HG02885 (cell line): ENCODE results near the gene SDK1.

Source experiments
- ATAC-seq: cut with Tn5 transposase; IDR thresholded peaks from one replicate; pipeline ENCODE4 v1.9.1; 2021; ENCODE audit warnings: mild to moderate bottlenecking; ENCODE audit not compliant: unreplicated experiment, poor library complexity

The SDK1 gene

DNA sequence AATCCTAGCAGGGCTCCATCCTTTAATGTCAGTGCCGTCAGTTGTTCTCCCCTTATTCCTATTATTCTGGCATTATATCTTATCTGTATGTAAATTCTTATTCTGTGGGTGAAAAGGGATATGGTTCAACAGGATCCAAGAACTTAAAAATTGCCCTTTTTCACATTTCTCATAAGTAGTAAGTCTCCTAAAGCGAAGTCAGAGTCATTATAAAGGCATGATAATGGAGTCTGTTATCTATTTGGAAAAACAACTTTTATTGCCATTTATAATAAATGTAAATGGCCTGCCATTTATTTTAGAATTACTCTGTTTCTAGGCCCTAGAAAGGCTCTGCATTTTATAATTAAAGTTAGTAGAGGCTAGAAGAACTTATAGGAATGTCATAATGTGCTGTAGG is 31.3 kb downstream of the SDK1 start:
- ATAC-seq = no peak

DNA sequence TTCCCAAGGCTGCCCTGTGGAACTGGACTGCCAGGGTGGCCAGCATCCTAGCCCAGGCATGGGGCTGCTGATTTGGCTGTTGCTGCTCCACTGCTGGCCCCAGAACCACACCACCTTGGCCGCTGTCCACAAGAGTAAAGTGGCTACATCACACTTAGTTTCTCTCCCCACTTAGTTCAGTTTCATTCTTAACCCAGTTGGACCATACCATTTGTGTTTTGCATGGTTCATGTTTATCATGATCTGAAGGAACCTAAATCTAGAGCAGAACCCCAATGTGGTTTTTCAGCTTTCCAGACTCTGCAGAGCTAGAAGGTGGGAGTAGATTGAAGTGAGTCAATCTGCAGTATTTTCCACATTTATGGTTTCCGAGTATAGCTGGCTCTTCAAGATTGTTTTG is 32.8 kb downstream of the SDK1 start:
- ATAC-seq = no peak

GRCh38 chr7:3336042-3336665 is 35.1 kb downstream of the SDK1 start:
- no peak for ATAC-seq

- ATAC-seq = no peak
These were observed 37.1 kb downstream of the SDK1 start for GRCh38 chr7:3338161-3338560.

DNA sequence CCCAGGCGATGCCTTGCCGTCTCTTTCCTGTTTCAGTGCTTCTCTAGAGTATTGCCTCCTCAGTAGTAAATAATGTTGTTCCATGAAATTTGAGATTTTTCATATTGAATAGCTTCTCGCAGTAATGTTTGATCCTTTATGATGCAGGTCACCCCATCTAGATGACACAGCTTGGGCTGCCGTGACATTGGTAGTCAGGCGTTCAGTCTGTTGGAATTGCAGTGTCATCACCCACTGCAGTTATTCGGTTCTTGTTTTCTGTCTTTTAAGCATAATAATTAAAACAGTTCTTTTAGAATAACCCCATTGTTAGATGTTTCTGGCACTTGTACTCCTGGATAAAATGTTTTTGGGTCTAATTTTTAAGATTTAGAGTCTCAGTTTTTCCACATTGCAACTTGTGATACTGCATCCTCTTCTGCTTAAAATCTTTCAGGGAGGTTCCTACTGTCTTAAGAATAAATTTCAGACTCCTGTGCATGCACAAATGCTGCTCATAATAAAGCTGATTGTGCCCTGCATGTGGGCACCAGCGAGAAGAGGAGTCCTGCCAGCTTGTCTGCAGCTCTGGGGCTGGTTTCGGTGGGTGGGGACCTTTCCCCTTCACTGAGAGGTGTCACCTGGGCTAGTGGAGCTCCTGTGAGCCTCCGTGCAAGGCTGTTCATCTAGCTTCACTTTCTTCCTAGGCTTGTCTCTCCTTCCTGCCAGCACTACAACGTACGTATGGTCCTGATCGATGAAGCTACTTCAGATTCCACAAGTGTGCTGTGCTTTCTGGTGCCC is 44.8 kb downstream of the SDK1 start:
- ATAC-seq = no peak

DNA sequence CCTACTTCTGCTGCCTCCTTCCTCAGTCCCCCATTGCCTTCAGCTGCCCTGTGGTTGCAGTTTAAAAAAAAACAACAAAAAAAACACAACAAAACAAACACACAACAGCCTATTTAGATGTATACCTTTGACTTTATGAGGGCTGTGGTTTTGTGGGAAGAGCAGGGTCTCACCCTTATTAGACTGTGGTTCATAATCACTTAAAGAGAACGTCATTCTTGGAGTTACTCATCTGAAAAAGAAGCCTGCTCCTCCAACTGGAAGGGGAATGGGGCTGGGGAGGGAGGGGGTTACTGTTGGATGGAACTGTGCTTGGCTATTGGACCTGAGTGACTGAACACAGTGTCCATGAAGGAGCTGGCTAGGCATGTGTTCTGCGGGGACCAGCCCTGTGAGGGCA is 48.1 kb downstream of the SDK1 start:
- no peak for ATAC-seq

GRCh38 chr7:3356173-3356572 is 55.1 kb downstream of the SDK1 start:
- no peak for ATAC-seq

DNA sequence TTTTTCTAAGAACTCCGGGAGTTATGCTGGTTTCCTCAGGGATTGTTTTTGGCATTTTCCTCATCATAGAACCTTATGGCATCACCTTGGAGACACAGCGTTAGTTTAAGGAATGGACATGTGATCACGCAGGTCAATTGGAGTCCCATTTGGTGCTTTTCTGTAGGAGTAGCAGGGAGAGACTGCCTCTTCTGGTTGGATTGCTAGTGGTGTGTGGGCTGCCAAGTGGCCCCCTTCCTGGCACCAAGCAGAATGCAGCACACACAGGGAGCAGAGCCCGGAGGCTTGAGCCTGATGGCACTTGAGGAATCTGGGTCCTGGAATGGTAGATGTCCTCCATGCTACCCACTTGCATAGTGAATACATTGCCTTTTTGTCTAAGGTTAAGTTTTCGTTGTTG is 57.9 kb downstream of the SDK1 start:
- no peak for ATAC-seq

DNA sequence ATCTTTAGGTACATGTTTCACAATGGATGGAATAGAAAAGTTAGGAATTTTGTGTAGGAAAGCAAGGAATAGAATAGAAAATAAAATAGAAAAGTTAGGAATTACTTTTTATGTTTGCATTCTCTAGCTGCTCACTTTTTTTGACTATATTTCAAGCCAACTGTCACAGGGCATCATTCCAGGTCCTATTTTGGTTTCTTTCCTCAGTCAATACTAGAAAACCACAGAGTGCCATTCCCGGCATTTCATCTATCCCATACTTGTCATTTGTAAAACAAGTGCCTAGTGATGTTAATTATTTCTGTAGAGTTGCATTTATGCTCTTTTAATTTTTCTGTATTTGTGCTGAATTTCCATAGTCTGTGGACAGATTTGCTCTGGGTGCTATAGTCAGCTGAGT is 66.2 kb downstream of the SDK1 start:
- ATAC-seq = no peak

- no peak for ATAC-seq
These were observed 69.2 kb downstream of the SDK1 start for GRCh38 chr7:3370068-3370830.

GRCh38 chr7:3370921-3371320 is 69.9 kb downstream of the SDK1 start:
- no peak for ATAC-seq

GRCh38 chr7:3371601-3372000 is 70.5 kb downstream of the SDK1 start:
- ATAC-seq = no peak

DNA sequence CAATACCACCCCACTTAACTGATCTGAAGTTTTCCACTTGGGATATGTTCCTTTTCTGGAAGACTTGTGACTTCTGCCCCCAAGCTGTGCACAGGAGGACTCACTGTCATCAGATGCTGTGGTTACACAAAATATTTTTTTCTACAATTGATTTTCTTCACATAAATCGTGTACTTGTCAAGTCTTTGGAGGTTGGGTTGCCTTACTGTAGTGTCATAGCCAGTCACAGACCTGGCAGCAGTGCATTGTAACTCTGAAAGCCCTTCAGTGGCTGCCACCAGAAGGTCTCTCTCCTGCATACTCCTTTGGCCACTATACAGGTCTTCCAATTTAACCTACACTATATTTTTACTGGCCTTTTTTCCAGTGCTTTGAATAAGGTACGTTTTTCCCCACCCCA is 73.2 kb downstream of the SDK1 start:
- no peak for ATAC-seq

DNA sequence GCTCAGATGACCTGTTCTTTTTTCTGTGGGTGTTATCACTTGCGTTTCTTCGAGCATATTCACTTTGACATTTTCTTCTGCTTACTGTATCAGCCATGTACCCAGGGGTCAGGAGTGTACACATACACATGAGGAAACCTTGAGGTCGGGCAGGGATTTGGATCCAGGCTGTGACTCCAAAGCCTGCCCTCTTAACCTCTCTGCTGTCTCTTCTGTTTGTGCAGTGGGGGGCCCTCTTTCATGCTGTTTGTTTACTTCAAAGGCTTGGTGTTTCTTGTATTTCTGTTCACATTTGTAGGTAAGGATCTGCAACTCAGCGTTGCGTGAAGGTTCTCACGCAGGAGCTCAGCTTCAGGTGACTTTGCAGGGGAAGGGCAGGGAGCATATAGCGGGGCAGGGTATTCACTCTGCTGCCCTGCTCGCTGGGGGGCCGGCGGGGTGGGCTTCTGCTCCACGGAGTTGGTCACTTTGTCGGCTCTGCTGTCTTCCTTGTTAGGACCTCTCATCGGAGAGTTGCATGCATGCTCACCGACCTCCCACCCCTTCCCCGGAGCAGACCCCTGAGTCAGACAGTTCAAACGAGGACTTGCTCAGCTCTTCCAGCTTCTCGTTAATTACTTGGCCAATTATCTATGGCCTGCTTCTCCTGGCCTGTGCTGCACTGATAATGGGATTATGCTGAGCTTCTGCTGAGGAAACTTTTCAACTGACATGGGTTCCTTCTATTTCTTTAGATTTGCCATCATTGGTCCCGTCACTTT is 77.5 kb downstream of the SDK1 start:
- no peak for ATAC-seq

DNA sequence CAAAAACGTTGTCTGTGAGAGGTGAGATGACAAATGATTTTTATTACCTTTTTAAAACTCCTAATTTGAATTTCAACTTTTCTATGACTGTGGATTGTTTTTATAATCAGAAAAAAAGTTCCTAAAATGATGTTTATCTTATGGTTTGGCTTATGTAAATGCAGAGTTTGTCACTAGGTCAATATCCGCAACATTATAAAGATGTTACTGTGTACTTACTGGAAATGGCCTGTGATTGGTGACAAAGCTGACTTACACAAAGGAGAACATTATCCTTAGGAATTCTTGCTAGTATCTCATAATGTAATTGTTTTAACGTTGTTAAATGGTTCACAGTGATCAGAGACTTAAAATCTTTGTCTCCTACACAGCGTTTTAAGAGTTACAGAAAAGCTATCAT is 79.0 kb downstream of the SDK1 start:
- ATAC-seq = no peak

GRCh38 chr7:3380886-3381685 is 80.0 kb downstream of the SDK1 start:
- no peak for ATAC-seq

GRCh38 chr7:3386423-3387190 is 85.6 kb downstream of the SDK1 start:
- no peak for ATAC-seq

- no peak for ATAC-seq
These were observed 92.8 kb downstream of the SDK1 start for GRCh38 chr7:3393862-3394261.

DNA sequence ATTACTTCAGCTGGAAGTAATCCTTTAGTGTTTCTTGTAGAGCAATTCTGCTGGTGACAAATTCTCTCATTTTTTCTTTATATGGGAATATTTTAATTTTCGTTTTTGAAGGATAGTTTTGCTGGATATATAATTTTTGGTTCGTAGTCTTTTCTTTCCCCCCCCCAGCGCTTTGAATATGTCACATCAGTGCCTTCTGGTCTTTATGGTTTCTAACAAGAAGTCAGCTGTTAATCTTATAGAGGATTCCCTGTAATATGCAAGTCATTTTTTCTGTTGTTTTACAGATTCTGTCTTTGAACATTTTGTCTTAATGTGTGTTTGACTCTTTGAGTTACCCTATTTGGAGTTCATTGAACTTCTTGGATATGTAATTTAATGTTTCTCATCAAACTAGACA is 96.3 kb downstream of the SDK1 start:
- no peak for ATAC-seq
